ENCODE measurements around the gene GRK3. TPM values are rescaled to one million over a fixed set of nuclear protein-coding genes. Genes with fewer than 3 reads are reported as not detected.

GRK3 gene
- total RNA-seq, 1 experiment from 2014 or later, result 2.0 TPM

DNA sequence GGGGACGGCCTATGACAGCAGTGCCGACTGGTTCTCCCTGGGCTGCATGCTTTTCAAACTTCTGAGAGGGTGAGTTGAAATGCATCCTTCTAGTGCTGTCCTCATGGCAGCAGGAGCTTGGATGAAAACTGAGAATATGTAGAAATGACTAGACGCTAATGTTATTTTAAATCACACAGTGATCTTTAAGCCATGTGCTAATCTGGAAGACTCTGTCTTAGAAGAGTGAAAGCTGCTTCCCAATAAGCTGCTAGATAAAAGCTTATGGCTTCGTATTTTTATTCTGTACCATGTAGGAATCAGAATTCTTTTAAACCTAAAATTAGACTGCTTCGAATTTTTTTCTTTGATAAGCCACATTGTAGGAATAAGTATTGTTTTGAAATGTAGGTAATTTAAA lies 130.7 kb downstream of the GRK3 start:
- Histone ChIP-seq H3K9me3 (ENCODE audit: low read depth, low read length, poor library complexity, severe bottlenecking) (no peaks in the 10 kb centered on the region), H3K36me3 (ENCODE audit: insufficient read depth, low read length, poor library complexity, severe bottlenecking) (no peaks in the 10 kb centered on the region), H3K4me1 (ENCODE audit: insufficient read depth, low read length, poor library complexity, severe bottlenecking) (no peaks in the 10 kb centered on the region), H3K27me3 (replicated peaks; ENCODE audit: insufficient read depth, low read depth, low read length, poor library complexity) (no peaks in the 10 kb centered on the region), H3K4me3 (ENCODE audit: low read depth, low read length, poor library complexity, severe bottlenecking) (no peak overlapping the region), H3K27ac (ENCODE audit: low read depth, low read length, poor library complexity, severe bottlenecking) (no peak overlapping the region)
- ChIA-PET CTCF (no interaction called here), POLR2A (ENCODE audit: low non-redundant PET) (no interaction called here)
- BruUV-seq (replicated peaks), result no TSS peak
- no peak for DNase-seq (ENCODE audit: low spot score)
- no peak for TF ChIP-seq EZH2 (IDR thresholded peaks at IDR 0.05; ENCODE audit: borderline replicate concordance, low read depth, low read length, poor library complexity, severe bottlenecking)
- TF ChIP-seq, protein P1, sequence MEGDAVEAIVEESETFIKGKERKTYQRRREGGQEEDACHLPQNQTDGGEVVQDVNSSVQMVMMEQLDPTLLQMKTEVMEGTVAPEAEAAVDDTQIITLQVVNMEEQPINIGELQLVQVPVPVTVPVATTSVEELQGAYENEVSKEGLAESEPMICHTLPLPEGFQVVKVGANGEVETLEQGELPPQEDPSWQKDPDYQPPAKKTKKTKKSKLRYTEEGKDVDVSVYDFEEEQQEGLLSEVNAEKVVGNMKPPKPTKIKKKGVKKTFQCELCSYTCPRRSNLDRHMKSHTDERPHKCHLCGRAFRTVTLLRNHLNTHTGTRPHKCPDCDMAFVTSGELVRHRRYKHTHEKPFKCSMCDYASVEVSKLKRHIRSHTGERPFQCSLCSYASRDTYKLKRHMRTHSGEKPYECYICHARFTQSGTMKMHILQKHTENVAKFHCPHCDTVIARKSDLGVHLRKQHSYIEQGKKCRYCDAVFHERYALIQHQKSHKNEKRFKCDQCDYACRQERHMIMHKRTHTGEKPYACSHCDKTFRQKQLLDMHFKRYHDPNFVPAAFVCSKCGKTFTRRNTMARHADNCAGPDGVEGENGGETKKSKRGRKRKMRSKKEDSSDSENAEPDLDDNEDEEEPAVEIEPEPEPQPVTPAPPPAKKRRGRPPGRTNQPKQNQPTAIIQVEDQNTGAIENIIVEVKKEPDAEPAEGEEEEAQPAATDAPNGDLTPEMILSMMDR (conservative IDR thresholded peaks at IDR 0.05; ENCODE audit: low read depth, low read length), result no peak
- intact Hi-C loops (cut with micrococcal nuclease; ENCODE audit: unreplicated experiment), result no loop called here

DNA sequence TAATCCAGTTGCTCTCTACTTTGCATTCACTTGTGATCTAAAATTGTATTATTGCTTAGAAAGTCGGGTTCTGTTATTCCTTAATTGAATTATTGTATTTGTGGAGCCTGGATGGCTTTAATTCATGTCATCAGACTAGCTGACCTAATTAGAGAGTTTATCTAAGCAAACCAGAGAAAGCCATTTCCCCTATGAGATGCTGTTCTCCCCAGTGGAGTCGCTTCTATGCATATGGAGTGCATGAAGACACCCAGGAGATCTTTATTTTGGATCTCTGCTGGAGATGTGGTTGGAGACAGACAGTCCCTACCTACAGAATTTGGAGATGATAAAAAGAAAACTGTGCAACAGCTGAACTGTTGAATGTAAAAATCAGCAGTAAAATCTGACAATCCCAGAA lies 132.3 kb downstream of the GRK3 start:
- Histone ChIP-seq H3K4me1 (ENCODE audit: insufficient read depth, low read length, poor library complexity, severe bottlenecking) (peaks cover 8% of the 10 kb centered on the region), H3K4me3 (ENCODE audit: low read depth, low read length, poor library complexity, severe bottlenecking) (no peak overlapping the region), H3K36me3 (ENCODE audit: insufficient read depth, low read length, poor library complexity, severe bottlenecking) (no peaks in the 10 kb centered on the region), H3K9me3 (ENCODE audit: low read depth, low read length, poor library complexity, severe bottlenecking) (no peaks in the 10 kb centered on the region), H3K27ac (ENCODE audit: low read depth, low read length, poor library complexity, severe bottlenecking) (no peak overlapping the region), H3K27me3 (replicated peaks; ENCODE audit: insufficient read depth, low read depth, low read length, poor library complexity) (no peaks in the 10 kb centered on the region)
- POLR2A ChIA-PET (ENCODE audit: low non-redundant PET), result no interaction called here
- CTCF ChIA-PET, result no interaction called here
- no TSS peak for BruUV-seq (replicated peaks)
- DNase-seq (ENCODE audit: low spot score), result no peak
- intact Hi-C loops (cut with micrococcal nuclease; ENCODE audit: unreplicated experiment), result no loop called here
- TF ChIP-seq, protein P1 (conservative IDR thresholded peaks at IDR 0.05; ENCODE audit: low read depth, low read length), result no peak
- TF ChIP-seq EZH2 (IDR thresholded peaks at IDR 0.05; ENCODE audit: borderline replicate concordance, low read depth, low read length, poor library complexity, severe bottlenecking), result no peak

DNA sequence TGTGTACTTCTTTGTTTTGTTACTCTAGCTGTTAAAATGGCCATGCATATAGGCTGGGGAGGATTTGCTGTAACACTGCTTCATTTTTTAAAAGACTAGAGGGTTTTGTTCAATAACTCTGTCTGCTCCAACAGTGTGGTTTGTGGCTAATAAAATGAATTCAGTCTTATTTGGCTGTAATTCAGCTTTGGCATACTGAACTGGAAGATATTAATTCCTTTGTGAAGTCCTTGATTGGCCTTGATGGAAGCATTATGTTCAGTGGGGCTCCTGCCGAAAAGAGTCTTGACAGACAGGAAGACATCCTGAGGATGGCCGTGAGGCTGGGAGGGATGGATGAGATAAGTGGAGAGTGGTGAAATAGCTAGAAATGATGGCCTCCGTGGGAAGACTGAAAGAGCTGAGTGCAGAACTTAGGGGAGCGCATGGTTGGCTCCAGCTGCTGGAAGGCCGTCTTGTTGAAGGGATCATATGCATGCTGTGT lies 132.7 kb downstream of the GRK3 start:
- DNase-seq (ENCODE audit: low spot score), result no peak
- CTCF ChIA-PET, result no interaction called here
- H3K36me3 ChIP-seq (ENCODE audit: insufficient read depth, low read length, poor library complexity, severe bottlenecking), result no peaks in the 10 kb centered on the region
- no peaks in the 10 kb centered on the region for H3K27me3 ChIP-seq (replicated peaks; ENCODE audit: insufficient read depth, low read depth, low read length, poor library complexity)
- no peaks in the 10 kb centered on the region for H3K9me3 ChIP-seq (ENCODE audit: low read depth, low read length, poor library complexity, severe bottlenecking)
- no peak overlapping the region for H3K27ac ChIP-seq (ENCODE audit: low read depth, low read length, poor library complexity, severe bottlenecking)
- no peak overlapping the region for H3K4me3 ChIP-seq (ENCODE audit: low read depth, low read length, poor library complexity, severe bottlenecking)
- POLR2A ChIA-PET (ENCODE audit: low non-redundant PET), result no interaction called here
- peaks cover 9% of the 10 kb centered on the region for H3K4me1 ChIP-seq (ENCODE audit: insufficient read depth, low read length, poor library complexity, severe bottlenecking)
- BruUV-seq (replicated peaks), result no TSS peak
- intact Hi-C loops (cut with micrococcal nuclease; ENCODE audit: unreplicated experiment), result no loop called here
- TF ChIP-seq EZH2 (IDR thresholded peaks at IDR 0.05; ENCODE audit: borderline replicate concordance, low read depth, low read length, poor library complexity, severe bottlenecking), result no peak
- TF ChIP-seq, protein P1 (conservative IDR thresholded peaks at IDR 0.05; ENCODE audit: low read depth, low read length), result no peak

Data from A673 (cell line).